Heart left ventricle (tissue), 16 donors: Measurements from ENCODE around the gene RAB27B. TPM values are rescaled to one million over a fixed set of nuclear protein-coding genes. Genes with fewer than 3 reads are reported as not detected.

Source experiments
- ATAC-seq, 4 donors: fragments of 200-7000 bp; cut with Tn5 transposase; one replicate each; pipeline ENCODE4 v1.9.1; 2020 to 2022; ENCODE audit warnings: moderate library complexity in 4 of 4, mild to moderate bottlenecking in 3 of 4, moderate number of reproducible peaks in 1 of 4
- DNase-seq, 5 donors: peaks; one replicate each; pipeline ENCODE4 v3.0.0-alpha.2; 2020
- H3K27ac ChIP-seq, 12 donors: fragments of 200-600 bp; sonication (generic) in 4 of 12; one replicate each; pipeline versions ENCODE4 v1.5.0 to v1.8.0; 2016 to 2022; ENCODE audit warnings: mild to moderate bottlenecking in 2 of 12
- H3K27me3 ChIP-seq, 9 donors: fragments of 200-600 bp; sonication (generic) in 2 of 9; one replicate each; pipeline versions ENCODE4 v1.5.1 to v1.8.0; 2016 to 2022; ENCODE audit warnings: mild to moderate bottlenecking in 3 of 9
- H3K36me3 ChIP-seq, 9 donors: fragments of 200-600 bp; sonication (generic) in 2 of 9; one replicate each; pipeline versions ENCODE4 v1.5.0 to v1.8.0; 2018 to 2022; ENCODE audit warnings: mild to moderate bottlenecking in 2 of 9
- H3K4me1 ChIP-seq, 12 donors: fragments of 200-600 bp; sonication (generic) in 4 of 12; one replicate each; pipeline versions ENCODE4 v1.5.0 to v1.8.0; 2016 to 2022; ENCODE audit warnings: mild to moderate bottlenecking in 3 of 12
- H3K4me3 ChIP-seq, 12 donors: fragments of 200-600 bp; sonication (generic) in 4 of 12; one replicate each; pipeline versions ENCODE4 v1.5.0 to v1.8.0; 2017 to 2022; ENCODE audit warnings: mild to moderate bottlenecking in 9 of 12, moderate library complexity in 4 of 12
- H3K9me3 ChIP-seq, 12 donors: fragments of 200-600 bp; sonication (generic) in 4 of 12; one replicate each; pipeline versions ENCODE4 v1.5.0 to v1.8.0; 2016 to 2022; ENCODE audit warnings: mild to moderate bottlenecking in 1 of 12
- POLR2A ChIP-seq, 2 donors: fragments of 450-650 bp; IDR thresholded peaks; one replicate each; pipeline ENCODE4 v1.6.1; 2017; ENCODE audit warnings: antibody characterized with exemption in 2 of 2, mild to moderate bottlenecking in 2 of 2, moderate library complexity in 2 of 2
- WGBS, 4 donors: extraction: QIAGEN DNeasy Blood & Tissue Kit in 2 of 4; methylation state at CpG; one replicate each; pipeline versions ENCODE4 v1.1.5 to v1.1.7; 2013 to 2018; 5-methylcytosine and 5-hydroxymethylcytosine counted together
- intact Hi-C, 10 donors: fragments of 100-400 bp; cut with DNase I; formaldehyde crosslinking; loops; one replicate each; pipeline versions ENCODE4 v1.11.1 to v1.14.2; 2022
- polyA plus RNA-seq, 2 donors: library from polyadenylated mRNA; stranded (reverse); fragments of 200-250 nt; gene quantifications; one replicate each; pipeline ENCODE4 v1.2.3, GENCODE V29; 2013
- total RNA-seq, 9 donors: library from RNA; depleted of rRNA in 2 of 9; stranded (reverse); fragments of >200 nt in 2 of 9; fragmentation: NEBNext Ultra II Directional in 3 of 9; extraction: Animal tissue kit (Norgen Biotek cat#: 25700) in 3 of 9; gene quantifications; one replicate each; pipeline versions ENCODE4 v1.1.0 to v1.2.4, GENCODE V29; 2016 to 2023
- TF ChIP-seq, protein P1 (sequence below), 12 donors: fragments of 200-600 bp; sonication (generic) in 4 of 12; IDR thresholded peaks; one replicate each; pipeline versions ENCODE4 v1.5.0 to v1.8.0; 2018 to 2022; ENCODE audit warnings: antibody characterized with exemption in 12 of 12, mild to moderate bottlenecking in 5 of 12
- donor health status: ischemic (EF 13 %, LVEDD 7.1; RV severe dilation, severe dysfunction).
- donor health status: healthy with polysubstance abuse.
- donor health status: DM: no; HTN: yes; CAD: no.
- donor health status: DM: no; HTN: no; CAD: no.
- donor health status: ischemic (EF 25% LVEDD 6.9; RV normal size, moderate dysfunction).
- donor health status: ischemic (EF 25% LVEDD 5.7; RV mildly dilated, moderate dysfunction).
- donor health status: healthy.
- donor health status: DM: yes; HTN: yes; CAD: no.
- donor health status: ischemic (EF 35%, LVEDD 5.7; RV mildly dilated, moderate dysfunction).
- donor health status: nonischemic (EF 11% LVEDD 7.7; RV severe dilation, severe dysfunction).
- donor health status: DM: yes; HTN: yes; CAD: no.
- donor health status: PGD.
- donor health status: ischemic (EF 29% LVEDD 5.4; RV normal size, mild dysfunction).
- donor health status: nonischemic (EF 23%, LVEDD 6.1; RV moderate dilation, normal function).

Gene RAB27B
- total and polyA plus RNA-seq, 11 donors, result 0.03 to 1.5 (median 0.13) TPM; not detected in 2

GRCh38 chr18:54872681-54873080 lies 44.4 kb downstream of the RAB27B start:
- no peak overlapping the region for H3K27ac ChIP-seq
- DNase-seq, result no peak

GRCh38 chr18:54873884-54874255 lies 45.6 kb downstream of the RAB27B start:
- Histone ChIP-seq H3K4me3 (no peak overlapping the region), H3K27me3 (no peaks in the 10 kb centered on the region), H3K4me1 (no peaks in the 10 kb centered on the region), H3K36me3 (no peaks in the 10 kb centered on the region), H3K27ac (no peak overlapping the region), H3K9me3 (no peaks in the 10 kb centered on the region)
- TF ChIP-seq, protein P1, sequence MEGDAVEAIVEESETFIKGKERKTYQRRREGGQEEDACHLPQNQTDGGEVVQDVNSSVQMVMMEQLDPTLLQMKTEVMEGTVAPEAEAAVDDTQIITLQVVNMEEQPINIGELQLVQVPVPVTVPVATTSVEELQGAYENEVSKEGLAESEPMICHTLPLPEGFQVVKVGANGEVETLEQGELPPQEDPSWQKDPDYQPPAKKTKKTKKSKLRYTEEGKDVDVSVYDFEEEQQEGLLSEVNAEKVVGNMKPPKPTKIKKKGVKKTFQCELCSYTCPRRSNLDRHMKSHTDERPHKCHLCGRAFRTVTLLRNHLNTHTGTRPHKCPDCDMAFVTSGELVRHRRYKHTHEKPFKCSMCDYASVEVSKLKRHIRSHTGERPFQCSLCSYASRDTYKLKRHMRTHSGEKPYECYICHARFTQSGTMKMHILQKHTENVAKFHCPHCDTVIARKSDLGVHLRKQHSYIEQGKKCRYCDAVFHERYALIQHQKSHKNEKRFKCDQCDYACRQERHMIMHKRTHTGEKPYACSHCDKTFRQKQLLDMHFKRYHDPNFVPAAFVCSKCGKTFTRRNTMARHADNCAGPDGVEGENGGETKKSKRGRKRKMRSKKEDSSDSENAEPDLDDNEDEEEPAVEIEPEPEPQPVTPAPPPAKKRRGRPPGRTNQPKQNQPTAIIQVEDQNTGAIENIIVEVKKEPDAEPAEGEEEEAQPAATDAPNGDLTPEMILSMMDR (IDR thresholded peaks at IDR 0.05), result no peak
- no peak for TF ChIP-seq POLR2A (IDR thresholded peaks at IDR 0.05)
- ATAC-seq, result no peak
- intact Hi-C loops, result no loop called here
- DNase-seq, result no peak
- 66 to 74% (median 70%) methylated on average over 2 of the region's 2 CpGs for WGBS, 4 donors

More at GRCh38 chr18:54872681-54873080, 44.4 kb downstream of the RAB27B start:
- TF ChIP-seq, protein P1 (IDR thresholded peaks at IDR 0.05), result no peak
- TF ChIP-seq POLR2A (IDR thresholded peaks at IDR 0.05), result no peak
- H3K27me3 ChIP-seq, result no peaks in the 10 kb centered on the region
- no peak for ATAC-seq
- H3K36me3 ChIP-seq, result no peaks in the 10 kb centered on the region
- WGBS, 4 donors, result 74 to 77% (median 74%) methylated on average over 1 of the region's 1 CpG
- H3K9me3 ChIP-seq, result no peaks in the 10 kb centered on the region
- intact Hi-C loops, result no loop called here
- H3K4me1 ChIP-seq, result no peaks in the 10 kb centered on the region
- no peak overlapping the region for H3K4me3 ChIP-seq

- no peaks in the 10 kb centered on the region for H3K9me3 ChIP-seq
- no peaks in the 10 kb centered on the region for H3K27me3 ChIP-seq
- no peak overlapping the region for H3K27ac ChIP-seq
- WGBS, 4 donors, result 80 to 92% (median 81%) methylated on average over 3 of the region's 3 CpGs
- H3K4me1 ChIP-seq, result no peaks in the 10 kb centered on the region
- no peak overlapping the region for H3K4me3 ChIP-seq
- no peak for DNase-seq
- H3K36me3 ChIP-seq, result no peaks in the 10 kb centered on the region
- no peak for ATAC-seq
- TF ChIP-seq, protein P1 (IDR thresholded peaks at IDR 0.05), result no peak
- no peak for TF ChIP-seq POLR2A (IDR thresholded peaks at IDR 0.05)
- intact Hi-C loops, result no loop called here
Observed at GRCh38 chr18:54875063-54875462, 46.8 kb downstream of the RAB27B start.

- Histone ChIP-seq H3K4me1 (no peaks in the 10 kb centered on the region), H3K27ac (no peak overlapping the region), H3K27me3 (no peaks in the 10 kb centered on the region), H3K9me3 (no peaks in the 10 kb centered on the region), H3K4me3 (no peak overlapping the region), H3K36me3 (no peaks in the 10 kb centered on the region)
- DNase-seq (no peak), ATAC-seq (no peak)
- WGBS, 4 donors, result 93 to 99% (median 96%) methylated on average over 1 of the region's 1 CpG
- intact Hi-C loops, result no loop called here
- TF ChIP-seq POLR2A (IDR thresholded peaks at IDR 0.05), result no peak
- TF ChIP-seq, protein P1 (IDR thresholded peaks at IDR 0.05), result no peak
Observed at GRCh38 chr18:54877076-54877475, 48.8 kb downstream of the RAB27B start.
